K562 (cell line): ENCODE measurements around the gene LYSMD1. TPM values are rescaled to one million over a fixed set of nuclear protein-coding genes. Genes with fewer than 3 reads are reported as not detected.

Source experiments
- ATAC-seq: fragments of 200-7000 bp; cut with Tn5 transposase; 3 replicates; pipeline ENCODE4 v1.9.1; 2020; ENCODE audit warnings: moderate library complexity
- BruUV-seq: library from RNA; stranded (reverse); fragments of 400-500 nt; replicated peaks from 2 replicates; lab custom pipeline; 2021; lab: Mats Ljungman, UMichigan
- CTCF ChIA-PET: fragments of 300-600 bp; formaldehyde crosslinking; extraction: SDS; loops from one replicate; lab custom pipeline; 2021; ENCODE audit warnings: low intra/inter-chr PET ratio; lab: Yijun Ruan, JAX
- POLR2A ChIA-PET: fragments of 300-600, 350-650 bp; sonication (Branson Sonifier 250); formaldehyde crosslinking; extraction: SDS; loops from one replicate; lab custom pipeline; 2021; ENCODE audit warnings: antibody characterized with exemption, inconsistent platforms; lab: Yijun Ruan, JAX
- DNase-seq, 4 experiments: peaks; one replicate each; pipeline versions ENCODE4 v3.0.0 to v3.0.0-alpha.2; 2011 to 2018; ENCODE audit warnings: low spot score in 3 of 4, mixed read lengths in 3 of 4; ENCODE audit errors: extremely low read depth in 1 of 4
- FAIRE-seq: peaks from 2 replicates; lab custom pipeline; 2011; peaks lifted over from hg19 to GRCh38; lab: Jason Lieb, UNC
- H2AFZ ChIP-seq: 2 replicates; pipeline ENCODE4 v1.6.0; 2011; ENCODE audit warnings: low read depth, low read length, control low read depth, inconsistent platforms
- H3K27ac ChIP-seq: fragments of 200-600 bp; 3 replicates; pipeline ENCODE4 v1.8.0; 2011; ENCODE audit warnings: low read depth, mild to moderate bottlenecking, control low read depth, inconsistent platforms, low read length, moderate library complexity, mixed read lengths; ENCODE audit errors: extremely low read depth
- H3K27me3 ChIP-seq, 2 experiments: fragments of 300-600 bp in 1 of 2; 2 replicates in 1 of 2; 3 replicates in 1 of 2; pipeline versions ENCODE4 v1.6.0 to v1.8.0; 2011; ENCODE audit warnings: inconsistent platforms in 2 of 2, low read length in 2 of 2, mild to moderate bottlenecking in 1 of 2, mixed read lengths in 1 of 2, moderate library complexity in 1 of 2; ENCODE audit not compliant: control insufficient read depth in 2 of 2, insufficient read depth in 2 of 2
- H3K36me3 ChIP-seq: fragments of 300-600 bp; 3 replicates; pipeline ENCODE4 v1.8.0; 2011; ENCODE audit warnings: mild to moderate bottlenecking, low read length, inconsistent platforms; ENCODE audit not compliant: control insufficient read depth, insufficient read depth
- H3K4me1 ChIP-seq, 2 experiments: fragments of 200-600 bp in 1 of 2; replicated peaks in 1 of 2; 2 replicates in 1 of 2; 3 replicates in 1 of 2; pipeline versions ENCODE4 v1.5.1 to v1.8.0; 2011; ENCODE audit warnings: inconsistent platforms in 2 of 2, low read length in 2 of 2, mild to moderate bottlenecking in 1 of 2, mixed read lengths in 1 of 2, moderate library complexity in 1 of 2; ENCODE audit not compliant: control insufficient read depth in 2 of 2, insufficient read depth in 2 of 2
- H3K4me2 ChIP-seq: 2 replicates; pipeline ENCODE4 v1.6.1; 2011; ENCODE audit warnings: low read length, control low read depth, inconsistent platforms, mixed read lengths; ENCODE audit not compliant: insufficient read depth
- H3K4me3 ChIP-seq: fragments of 200-600 bp; sonication (generic), shearing (Covaris generic); 2 replicates; pipeline ENCODE4 v1.5.1; 2016; ENCODE audit warnings: control low read depth, inconsistent platforms
- H3K79me2 ChIP-seq: fragments of 200-600 bp; 3 replicates; pipeline ENCODE4 v1.8.0; 2011; ENCODE audit warnings: low read length, inconsistent platforms; ENCODE audit not compliant: control insufficient read depth, insufficient read depth
- H3K9ac ChIP-seq, 2 experiments: 2 replicates each; pipeline versions ENCODE4 v1.6.0 to v1.6.1; 2011; ENCODE audit warnings: low read depth in 2 of 2, low read length in 2 of 2, control low read depth in 1 of 2, inconsistent platforms in 1 of 2, mild to moderate bottlenecking in 1 of 2, mixed read lengths in 1 of 2; ENCODE audit not compliant: insufficient read depth in 1 of 2
- H3K9me1 ChIP-seq: one replicate; pipeline ENCODE4 v1.6.0; 2011; ENCODE audit warnings: inconsistent platforms, mild to moderate bottlenecking, low read length, moderate library complexity; ENCODE audit not compliant: control insufficient read depth, insufficient read depth
- H3K9me3 ChIP-seq: replicated peaks from 2 replicates; pipeline ENCODE4 v1.5.1; 2011; ENCODE audit warnings: low read depth, low read length, inconsistent platforms; ENCODE audit not compliant: control insufficient read depth, insufficient read depth
- H4K20me1 ChIP-seq: replicated peaks from 2 replicates; pipeline ENCODE4 v1.6.1; 2011; ENCODE audit warnings: low read length, inconsistent platforms, mixed read lengths; ENCODE audit not compliant: control insufficient read depth, insufficient read depth
- CREB3 ChIP-seq: fragments of 450-650 bp; conservative IDR thresholded peaks from 2 replicates; pipeline ENCODE4 v1.6.1; 2016; ENCODE audit warnings: missing genetic modification characterization, low read depth, mild to moderate bottlenecking, missing compliant biosample characterization, moderate library complexity
- EGR1 ChIP-seq: fragments of 450-650 bp; conservative IDR thresholded peaks from 2 replicates; pipeline ENCODE4 v1.6.1; 2017; ENCODE audit warnings: mild to moderate bottlenecking
- HEY1 ChIP-seq: fragments of 250-450 bp; sonication (Bioruptor Pico); IDR thresholded peaks from 2 replicates; pipeline ENCODE4 v1.5.0; 2020; ENCODE audit warnings: mild to moderate bottlenecking, moderate library complexity, borderline replicate concordance
- MAX ChIP-seq: sonication (generic); formaldehyde crosslinking; IDR thresholded peaks from 2 replicates; pipeline ENCODE4 v1.9.0; 2022; ENCODE audit warnings: mild to moderate bottlenecking, missing genetic modification reagents
- RBM34 ChIP-seq: fragments of 200-400 bp; formaldehyde crosslinking; IDR thresholded peaks from 2 replicates; pipeline ENCODE4 v1.6.1; 2018; ENCODE audit warnings: low read length, borderline replicate concordance; ENCODE audit not compliant: insufficient read depth
- RUNX1 ChIP-seq: sonication (generic); IDR thresholded peaks from 2 replicates; pipeline ENCODE4 v1.6.1; 2016; ENCODE audit warnings: antibody characterized with exemption, low read depth
- ZNF551 ChIP-seq: fragments of 250-450 bp; sonication (Bioruptor Pico); IDR thresholded peaks from 2 replicates; pipeline ENCODE4 v1.5.0; 2021; ENCODE audit warnings: mild to moderate bottlenecking, moderate library complexity
- WGBS: fragments of 100-300 bp; shearing (Covaris generic); methylation state at CpG from one replicate; pipeline ENCODE4 v1.1.6; 2016; ENCODE audit warnings: low coverage, mixed read lengths; ENCODE audit not compliant: insufficient coverage; ENCODE audit errors: missing lambda C conversion rate; 5-methylcytosine and 5-hydroxymethylcytosine counted together
- in situ Hi-C: fragments of 300-500 bp; cut with MboI; formaldehyde crosslinking; loops from 4 replicates; pipeline ENCODE4 v1.15.0; 2018; ENCODE audit warnings: inconsistent platforms, mixed read lengths
- intact Hi-C: fragments of 100-400 bp; cut with micrococcal nuclease; formaldehyde crosslinking; loops from 2 replicates; pipeline ENCODE4 v1.14.2; 2022
- polyA plus RNA-seq, 8 experiments: library from polyadenylated mRNA; depleted of rRNA in 4 of 8; stranded (reverse) in 5 of 8; unstranded in 3 of 8; fragments of >200 nt; fragmentation: Nextera tagmentation in 2 of 8; fragmentation: Illumina TruSeq in 1 of 8; extraction: Ambion mirVana in 2 of 8; extraction: Trizol in 1 of 8; gene quantifications; 2 replicates each; pipeline versions ENCODE4 v1.2.1 to v1.2.3, GENCODE V29; 2011 to 2014; ENCODE audit warnings: inconsistent platforms in 1 of 8, missing spikeins in 1 of 8
- total RNA-seq, 7 experiments: library from RNA; depleted of rRNA in 6 of 7; stranded (reverse); fragments of >200 nt in 6 of 7; fragmentation: Illumina TruSeq in 2 of 7; extraction: Trizol in 2 of 7; gene quantifications; 2 replicates each; pipeline versions ENCODE4 v1.2.1 to v1.2.3, GENCODE V29; 2011 to 2021; ENCODE audit warnings: low replicate concordance in 1 of 7
- TF ChIP-seq, protein P1 (sequence below): sonication (generic); formaldehyde crosslinking; IDR thresholded peaks from 2 replicates; pipeline ENCODE4 v1.8.0; 2023; ENCODE audit warnings: missing genetic modification reagents, mild to moderate bottlenecking, borderline replicate concordance
- TF ChIP-seq, protein P2 (sequence below), 2 experiments: IDR thresholded peaks; 2 replicates each; pipeline ENCODE4 v1.6.1; 2011; ENCODE audit warnings: borderline replicate concordance in 1 of 2, control low read depth in 1 of 2, low read depth in 1 of 2, low read length in 1 of 2, mild to moderate bottlenecking in 1 of 2, mixed read lengths in 1 of 2, moderate library complexity in 1 of 2; ENCODE audit not compliant: insufficient read depth in 1 of 2, insufficient read length in 1 of 2, poor library complexity in 1 of 2, severe bottlenecking in 1 of 2; ENCODE audit errors: extremely low read depth in 1 of 2
- TF ChIP-seq, protein P3 (sequence below): fragments of 450-650 bp; formaldehyde crosslinking; IDR thresholded peaks from 2 replicates; pipeline ENCODE4 v1.4.0; 2022; ENCODE audit warnings: missing genetic modification characterization

LYSMD1 gene
- total and polyA plus RNA-seq, 9 of the 15 experiments (the other 6 are each of a cell fraction or from before 2014, with no cell fraction given): 2.2 to 9.4 (median 6.0) TPM

GRCh38 chr1:151133018-151133806 lies 32.5 kb downstream of the LYSMD1 start:
- H3K9me3 ChIP-seq: no peaks in the 10 kb centered on the region
- peaks cover 3% of the 10 kb centered on the region; the same call in 1 of the 2 replicates for H4K20me1 ChIP-seq
- DNase-seq (peak in 2 of 4 experiments; percentile 12 to 15), ATAC-seq (no peak), FAIRE-seq (no peak)
- ChIA-PET CTCF (no interaction called here), POLR2A (no interaction called here)
- H3K79me2 ChIP-seq: no peaks in the 10 kb centered on the region
- H3K4me2 ChIP-seq: no peak overlapping the region
- intact Hi-C loops: no loop called here
- no peaks in the 10 kb centered on the region for H3K36me3 ChIP-seq
- in situ Hi-C loops: no loop called here
- no peak overlapping the region for H3K9ac ChIP-seq
- H3K4me3 ChIP-seq: no peak overlapping the region
- BruUV-seq: no TSS peak
- H3K27ac ChIP-seq: no peak overlapping the region
- H3K9me1 ChIP-seq: no peaks in the 10 kb centered on the region
- no peak overlapping the region for H2AFZ ChIP-seq
- peaks cover 0 to 25% of the 10 kb centered on the region in 2 experiments; a peak in 2 of 5 replicates for H3K4me1 ChIP-seq
- no peaks in the 10 kb centered on the region; a peak in 1 of 5 replicates for H3K27me3 ChIP-seq
- 67% methylated on average over 14 of the region's 65 CpGs for WGBS
- TF ChIP-seq CREB3 (tag) (no peak), EGR1 (no peak), ZNF551 (CRISPR knock-in tag) (no peak), MAX (no peak), RUNX1 (no peak), RBM34 (no peak), HEY1 (no peak)
- TF ChIP-seq, protein P1, sequence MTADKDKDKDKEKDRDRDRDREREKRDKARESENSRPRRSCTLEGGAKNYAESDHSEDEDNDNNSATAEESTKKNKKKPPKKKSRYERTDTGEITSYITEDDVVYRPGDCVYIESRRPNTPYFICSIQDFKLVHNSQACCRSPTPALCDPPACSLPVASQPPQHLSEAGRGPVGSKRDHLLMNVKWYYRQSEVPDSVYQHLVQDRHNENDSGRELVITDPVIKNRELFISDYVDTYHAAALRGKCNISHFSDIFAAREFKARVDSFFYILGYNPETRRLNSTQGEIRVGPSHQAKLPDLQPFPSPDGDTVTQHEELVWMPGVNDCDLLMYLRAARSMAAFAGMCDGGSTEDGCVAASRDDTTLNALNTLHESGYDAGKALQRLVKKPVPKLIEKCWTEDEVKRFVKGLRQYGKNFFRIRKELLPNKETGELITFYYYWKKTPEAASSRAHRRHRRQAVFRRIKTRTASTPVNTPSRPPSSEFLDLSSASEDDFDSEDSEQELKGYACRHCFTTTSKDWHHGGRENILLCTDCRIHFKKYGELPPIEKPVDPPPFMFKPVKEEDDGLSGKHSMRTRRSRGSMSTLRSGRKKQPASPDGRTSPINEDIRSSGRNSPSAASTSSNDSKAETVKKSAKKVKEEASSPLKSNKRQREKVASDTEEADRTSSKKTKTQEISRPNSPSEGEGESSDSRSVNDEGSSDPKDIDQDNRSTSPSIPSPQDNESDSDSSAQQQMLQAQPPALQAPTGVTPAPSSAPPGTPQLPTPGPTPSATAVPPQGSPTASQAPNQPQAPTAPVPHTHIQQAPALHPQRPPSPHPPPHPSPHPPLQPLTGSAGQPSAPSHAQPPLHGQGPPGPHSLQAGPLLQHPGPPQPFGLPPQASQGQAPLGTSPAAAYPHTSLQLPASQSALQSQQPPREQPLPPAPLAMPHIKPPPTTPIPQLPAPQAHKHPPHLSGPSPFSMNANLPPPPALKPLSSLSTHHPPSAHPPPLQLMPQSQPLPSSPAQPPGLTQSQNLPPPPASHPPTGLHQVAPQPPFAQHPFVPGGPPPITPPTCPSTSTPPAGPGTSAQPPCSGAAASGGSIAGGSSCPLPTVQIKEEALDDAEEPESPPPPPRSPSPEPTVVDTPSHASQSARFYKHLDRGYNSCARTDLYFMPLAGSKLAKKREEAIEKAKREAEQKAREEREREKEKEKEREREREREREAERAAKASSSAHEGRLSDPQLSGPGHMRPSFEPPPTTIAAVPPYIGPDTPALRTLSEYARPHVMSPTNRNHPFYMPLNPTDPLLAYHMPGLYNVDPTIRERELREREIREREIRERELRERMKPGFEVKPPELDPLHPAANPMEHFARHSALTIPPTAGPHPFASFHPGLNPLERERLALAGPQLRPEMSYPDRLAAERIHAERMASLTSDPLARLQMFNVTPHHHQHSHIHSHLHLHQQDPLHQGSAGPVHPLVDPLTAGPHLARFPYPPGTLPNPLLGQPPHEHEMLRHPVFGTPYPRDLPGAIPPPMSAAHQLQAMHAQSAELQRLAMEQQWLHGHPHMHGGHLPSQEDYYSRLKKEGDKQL (CRISPR knock-in tag): no peak
- TF ChIP-seq, protein P2, sequence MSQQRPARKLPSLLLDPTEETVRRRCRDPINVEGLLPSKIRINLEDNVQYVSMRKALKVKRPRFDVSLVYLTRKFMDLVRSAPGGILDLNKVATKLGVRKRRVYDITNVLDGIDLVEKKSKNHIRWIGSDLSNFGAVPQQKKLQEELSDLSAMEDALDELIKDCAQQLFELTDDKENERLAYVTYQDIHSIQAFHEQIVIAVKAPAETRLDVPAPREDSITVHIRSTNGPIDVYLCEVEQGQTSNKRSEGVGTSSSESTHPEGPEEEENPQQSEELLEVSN (IDR thresholded peaks at IDR 0.05; ENCODE audit: borderline replicate concordance in 1 of 2, extremely low read depth in 1 of 2, insufficient read depth in 1 of 2, insufficient read length in 1 of 2, low read depth in 1 of 2, low read length in 1 of 2, poor library complexity in 1 of 2, severe bottlenecking in 1 of 2): no peak
- TF ChIP-seq, protein P3, sequence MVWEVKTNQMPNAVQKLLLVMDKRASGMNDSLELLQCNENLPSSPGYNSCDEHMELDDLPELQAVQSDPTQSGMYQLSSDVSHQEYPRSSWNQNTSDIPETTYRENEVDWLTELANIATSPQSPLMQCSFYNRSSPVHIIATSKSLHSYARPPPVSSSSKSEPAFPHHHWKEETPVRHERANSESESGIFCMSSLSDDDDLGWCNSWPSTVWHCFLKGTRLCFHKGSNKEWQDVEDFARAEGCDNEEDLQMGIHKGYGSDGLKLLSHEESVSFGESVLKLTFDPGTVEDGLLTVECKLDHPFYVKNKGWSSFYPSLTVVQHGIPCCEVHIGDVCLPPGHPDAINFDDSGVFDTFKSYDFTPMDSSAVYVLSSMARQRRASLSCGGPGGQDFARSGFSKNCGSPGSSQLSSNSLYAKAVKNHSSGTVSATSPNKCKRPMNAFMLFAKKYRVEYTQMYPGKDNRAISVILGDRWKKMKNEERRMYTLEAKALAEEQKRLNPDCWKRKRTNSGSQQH: no peak
